Suppressor macrophage (primary cell): Measurements from ENCODE around the gene UNC13A.
A peak's percentile ranks its signal among the peaks of the same experiment; 100 is the strongest.

ENCODE experiments used
- DNase-seq, 4 experiments: peaks; one replicate each; pipeline ENCODE4 v3.0.0-alpha.2; 2020 to 2022

Gene UNC13A

DNA sequence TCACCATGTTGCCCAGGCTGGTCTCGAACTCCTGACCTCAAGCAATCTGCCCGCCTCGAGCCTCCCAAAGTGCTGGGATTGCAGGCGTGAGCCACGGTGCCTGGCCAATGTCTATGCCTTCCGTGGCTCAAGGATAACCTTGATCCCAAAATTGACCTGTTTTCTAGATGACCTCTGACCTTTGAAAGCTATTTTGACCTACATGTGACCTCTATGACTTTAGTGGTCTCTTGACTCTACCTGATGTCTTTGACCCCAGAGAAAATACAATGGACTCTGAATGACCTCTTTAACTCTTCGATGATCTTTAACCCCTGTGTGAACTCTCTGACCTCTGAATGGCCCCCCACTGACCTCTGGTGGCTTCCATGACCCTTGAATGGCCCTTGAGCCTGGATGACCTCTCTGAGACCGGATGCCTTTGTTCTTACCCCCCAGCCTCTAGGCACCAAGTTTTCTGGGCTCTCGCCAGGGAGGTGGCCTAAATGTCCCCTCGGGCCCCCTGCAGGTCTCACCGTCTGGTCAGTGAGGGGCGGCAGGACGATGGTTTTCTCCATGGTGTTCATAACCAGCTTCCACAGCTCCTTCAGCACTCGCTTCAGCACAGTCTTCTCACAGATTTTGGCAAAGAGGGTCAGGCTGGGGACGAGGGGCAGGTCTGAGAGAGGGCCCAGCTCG is 63.7 kb downstream of the UNC13A start:
- DNase-seq: no peak

DNA sequence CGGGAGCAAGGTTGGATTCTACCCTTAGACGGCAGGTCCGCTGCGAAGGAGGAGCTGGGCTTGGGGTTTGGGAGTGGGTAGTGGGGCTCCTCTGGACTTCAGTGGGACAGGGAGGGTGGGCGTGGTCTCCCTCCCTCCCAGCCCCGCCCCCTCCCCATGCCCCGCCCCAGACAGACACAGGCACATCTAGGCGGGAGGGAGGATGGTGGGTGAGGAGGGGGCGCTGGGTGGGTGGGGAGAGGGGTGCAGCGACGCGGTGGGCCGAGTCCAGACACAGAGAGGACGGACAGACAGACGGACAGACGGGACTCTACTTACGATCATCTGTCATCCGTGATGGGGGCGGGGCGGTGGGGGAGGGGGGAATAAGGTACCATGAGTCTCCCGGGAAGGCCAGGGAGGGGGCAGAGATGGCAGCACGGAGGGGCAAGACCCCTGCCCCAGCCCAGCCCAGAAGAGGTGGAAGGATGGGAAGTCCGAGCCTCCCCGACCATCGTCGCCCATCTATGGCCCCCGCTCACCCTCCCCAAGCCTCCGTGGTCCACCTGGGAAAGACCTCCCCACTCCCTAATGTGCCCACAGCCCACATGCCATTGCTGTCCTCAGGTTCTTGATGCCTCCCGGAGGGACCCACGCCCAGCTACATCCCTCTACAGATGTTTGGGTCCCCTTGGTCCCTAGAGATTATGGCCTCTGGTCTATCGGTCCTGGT is 64.8 kb downstream of the UNC13A start:
- DNase-seq: no peak

DNA sequence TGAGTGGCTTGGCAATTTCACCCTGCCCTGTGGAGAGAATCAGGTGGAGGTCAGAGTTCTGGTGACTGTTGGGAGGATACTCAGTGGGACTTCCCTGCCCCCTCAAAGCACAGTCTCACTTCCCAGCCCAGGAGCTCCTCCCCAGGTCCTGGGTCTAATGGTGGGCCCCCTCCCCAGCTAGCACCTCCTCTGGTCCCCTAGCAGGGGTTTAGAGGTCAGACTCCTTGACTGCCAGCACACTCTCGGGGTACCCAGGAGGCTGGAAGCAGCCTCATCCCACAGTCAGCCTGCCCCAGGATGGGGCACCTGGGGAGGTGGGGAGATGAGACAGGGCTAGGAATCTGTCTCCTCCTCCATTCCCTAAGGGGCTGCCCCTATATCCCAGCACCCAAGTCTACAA is 67.5 kb downstream of the UNC13A start:
- no peak for DNase-seq

DNA sequence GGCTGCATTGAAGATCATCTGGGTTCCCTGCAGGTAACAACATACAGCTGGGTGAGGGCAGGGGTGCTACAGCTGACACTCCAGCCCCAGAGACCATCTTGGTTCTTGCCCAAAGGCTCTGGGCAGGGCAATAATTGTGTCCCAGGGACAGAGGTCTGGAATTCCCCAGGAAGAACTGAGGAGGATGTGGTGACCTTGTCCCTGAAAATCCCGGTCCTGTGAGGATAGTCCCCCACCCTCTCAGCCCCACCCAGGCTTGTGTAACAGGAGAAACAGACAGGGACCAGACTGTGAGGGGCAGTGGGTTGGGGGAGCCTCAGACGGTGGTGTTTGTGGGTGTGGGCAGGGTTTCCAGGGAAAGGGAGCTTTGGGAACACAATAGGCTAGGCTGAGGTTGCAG is 69.2 kb downstream of the UNC13A start:
- no peak for DNase-seq

DNA sequence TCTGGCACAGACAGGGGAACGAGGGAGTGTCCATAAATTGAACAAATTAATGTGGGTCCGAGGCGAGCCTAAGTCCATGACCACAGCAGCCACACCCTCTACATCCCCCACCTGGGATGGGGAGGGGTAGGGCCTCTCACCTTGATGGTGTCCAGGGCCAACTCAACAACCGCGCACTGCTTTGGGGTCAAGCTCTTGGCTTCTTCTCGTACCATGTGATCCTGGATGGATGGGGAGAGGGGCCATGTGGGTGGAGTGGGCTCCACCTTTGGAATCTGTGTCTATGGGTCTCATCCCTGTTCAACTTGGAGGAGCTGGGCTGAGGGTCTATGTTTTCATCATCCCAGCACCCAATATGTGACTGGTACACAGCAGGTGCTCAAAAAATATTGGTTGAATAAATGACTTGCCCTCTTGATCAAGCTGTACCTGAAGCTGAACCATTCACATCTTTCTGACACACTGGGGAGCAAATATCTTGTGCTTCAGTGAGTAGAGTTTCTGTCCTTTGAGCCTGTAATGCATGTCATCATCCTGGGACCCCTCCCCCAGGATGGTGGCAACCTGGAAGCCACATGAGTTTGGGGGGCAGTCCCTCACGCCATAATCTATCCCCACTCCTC is 69.8 kb downstream of the UNC13A start:
- DNase-seq: no peak

DNA sequence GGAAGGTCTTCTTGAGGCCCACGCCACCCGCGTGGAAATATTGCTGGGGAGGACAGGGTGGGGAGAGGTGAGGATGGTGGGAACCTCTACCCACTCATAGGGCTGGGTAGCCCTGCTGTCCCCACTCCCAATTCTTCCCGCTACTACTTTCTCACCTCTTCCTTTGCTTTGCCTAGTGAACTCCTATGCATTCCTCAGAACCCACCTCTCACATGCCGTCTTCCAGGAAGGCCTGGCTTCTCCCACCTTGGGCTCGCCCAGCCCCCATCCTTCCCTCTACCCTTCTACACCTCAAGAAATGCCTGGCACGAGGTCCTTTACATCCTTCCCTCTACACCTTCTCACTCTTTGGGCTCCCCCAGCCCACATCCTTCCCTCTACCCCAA is 70.4 kb downstream of the UNC13A start:
- no peak for DNase-seq

DNA sequence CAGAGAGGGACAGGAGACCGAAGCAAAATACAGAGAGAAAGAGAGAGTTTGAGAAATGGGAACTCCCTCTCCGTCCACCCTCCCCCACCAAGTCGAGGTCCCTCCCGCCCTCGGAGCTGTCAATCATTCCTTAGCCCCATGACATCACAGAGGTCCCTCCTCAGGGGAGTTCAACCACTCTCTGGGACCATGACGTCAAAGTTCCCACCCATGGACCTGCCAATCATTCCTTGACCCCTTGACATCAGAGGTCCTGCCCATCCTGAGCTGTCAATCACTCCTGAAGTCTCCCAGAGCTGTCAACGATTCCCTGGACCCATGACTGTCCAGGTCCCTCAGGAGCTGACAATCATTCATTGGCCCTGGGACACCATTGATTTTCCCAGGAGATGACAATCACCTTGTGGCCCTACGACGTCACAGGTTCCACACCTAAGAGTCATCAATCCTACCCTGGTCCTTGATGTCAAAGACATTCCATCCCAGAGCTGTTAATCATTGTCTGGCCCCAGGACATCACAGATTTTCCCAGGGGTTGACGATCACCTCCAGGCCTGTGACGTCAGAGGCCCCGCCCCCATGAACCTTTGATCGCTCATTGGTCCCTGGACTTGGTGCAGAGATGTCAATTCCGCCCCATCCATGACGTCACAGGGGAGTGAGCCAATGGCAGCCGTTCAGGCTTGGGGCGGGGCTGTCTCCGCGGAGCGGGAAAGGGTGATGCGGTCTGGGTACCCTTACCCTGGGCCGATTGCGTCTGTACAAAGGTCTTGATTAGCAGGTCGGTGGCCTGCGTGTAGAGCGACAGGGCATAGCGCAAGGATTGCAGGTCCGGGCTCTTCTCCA is 71.0 kb downstream of the UNC13A start:
- DNase-seq: peak in 3 of 4 experiments; percentile 31 to 42 (median 34)

DNA sequence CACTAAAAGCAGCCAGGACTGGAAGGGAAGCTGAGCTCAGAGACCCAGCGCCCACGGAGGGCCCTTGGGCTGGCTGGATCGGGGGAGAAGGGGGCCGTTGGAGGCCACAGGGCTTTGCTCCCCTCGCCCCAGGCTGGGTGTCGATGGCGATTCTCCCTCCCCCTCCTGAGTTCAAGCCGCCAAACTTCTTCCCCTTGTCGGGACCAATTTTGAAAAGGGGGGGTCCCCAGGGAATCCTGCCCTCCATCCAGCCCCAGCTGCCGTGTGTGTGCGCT is 71.5 kb downstream of the UNC13A start:
- DNase-seq: peak in 1 of 4 experiments; percentile 37

DNA sequence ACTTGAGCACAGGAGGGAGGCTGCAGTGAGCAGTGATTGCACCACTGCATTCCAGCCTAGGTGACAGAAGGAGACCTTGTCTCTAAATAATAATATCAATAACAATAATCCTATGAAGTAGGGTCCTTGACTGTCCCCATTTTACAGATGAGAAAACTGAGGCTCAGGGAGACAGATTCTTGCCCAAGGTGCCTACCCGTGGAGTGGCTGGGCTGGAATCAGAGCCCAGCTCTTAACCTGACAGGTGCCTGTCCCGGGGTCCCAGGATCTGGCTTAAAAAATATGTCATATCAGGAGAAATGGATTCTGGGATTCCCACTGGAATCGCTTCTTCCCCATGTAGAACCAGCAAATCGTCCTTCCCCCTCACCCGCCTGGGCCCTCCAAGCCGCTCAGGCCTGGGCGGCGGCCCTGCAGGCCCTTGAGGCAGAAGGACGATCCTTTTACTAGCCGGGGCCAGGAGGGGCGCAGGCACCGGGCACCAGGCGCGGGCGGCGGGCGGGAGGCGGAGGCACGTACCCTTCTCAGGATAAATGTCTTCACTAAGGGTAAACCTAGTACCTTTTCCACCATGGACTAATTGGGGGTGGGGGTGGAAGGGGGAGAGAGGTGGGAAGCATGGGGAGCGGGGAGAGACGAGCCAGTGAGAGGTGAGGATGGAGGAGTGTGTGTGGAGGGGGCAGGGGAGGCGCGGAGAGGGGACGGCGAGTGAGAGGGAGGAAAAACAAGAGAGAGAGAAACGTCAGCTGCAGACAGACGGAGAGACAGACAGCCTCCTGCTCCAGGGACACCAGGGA is 72.1 kb downstream of the UNC13A start:
- no peak for DNase-seq

DNA sequence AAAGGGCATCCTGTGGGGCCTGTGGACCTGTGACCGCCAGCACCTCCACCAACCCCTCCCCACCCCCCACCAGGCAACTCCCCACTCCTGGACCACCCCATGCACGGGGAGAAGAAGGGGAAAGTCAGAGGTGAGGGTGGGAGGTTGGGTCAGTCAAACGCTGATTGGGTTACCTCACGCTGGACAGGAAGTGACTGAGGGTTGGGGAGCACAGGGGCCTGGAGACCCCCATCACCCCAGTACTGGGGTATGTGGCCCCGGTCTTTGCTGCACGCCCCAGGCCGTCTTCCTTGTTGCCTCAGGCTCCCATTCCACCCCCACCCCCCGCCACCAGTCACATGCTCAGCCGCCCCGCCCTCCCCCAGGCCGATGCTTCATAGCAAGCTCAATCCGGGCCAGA is 73.7 kb downstream of the UNC13A start:
- no peak for DNase-seq

DNA sequence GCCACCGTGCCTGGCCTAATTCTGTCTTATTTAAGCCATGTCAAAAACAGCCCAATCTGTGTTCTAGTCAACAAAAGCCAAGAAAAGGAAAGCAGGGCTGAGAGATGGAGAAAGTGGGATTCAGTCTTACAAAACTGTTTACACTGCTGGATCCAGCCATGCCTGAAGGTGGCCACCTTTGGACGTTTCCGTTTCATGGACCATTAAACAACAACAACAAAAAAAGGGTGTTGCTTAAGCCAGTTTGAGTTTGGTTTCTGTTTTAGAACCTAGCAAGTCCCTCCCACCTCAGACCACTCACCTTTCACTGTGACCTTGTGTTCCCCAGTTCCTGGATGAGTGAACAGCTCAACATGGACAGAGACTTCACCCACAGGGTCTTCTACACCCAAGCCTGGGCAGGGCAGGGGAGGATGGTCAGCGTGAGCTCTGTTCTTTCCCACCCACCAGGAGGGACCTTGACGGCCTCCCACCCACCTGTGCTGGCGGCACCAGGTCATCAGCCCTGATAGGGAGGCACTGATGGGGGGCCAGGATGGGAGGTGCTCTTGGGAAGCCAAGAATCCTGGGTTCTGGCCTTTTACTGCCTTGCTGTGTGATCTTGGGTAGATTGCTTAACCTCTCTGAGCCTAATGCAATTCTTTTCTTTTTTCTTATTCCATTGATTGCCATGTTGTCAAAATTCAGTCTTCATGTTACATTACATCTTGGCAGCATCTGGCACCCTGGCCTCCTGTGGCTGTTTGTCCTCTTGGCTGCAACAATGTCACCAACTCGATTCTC is 76.5 kb downstream of the UNC13A start:
- no peak for DNase-seq

DNA sequence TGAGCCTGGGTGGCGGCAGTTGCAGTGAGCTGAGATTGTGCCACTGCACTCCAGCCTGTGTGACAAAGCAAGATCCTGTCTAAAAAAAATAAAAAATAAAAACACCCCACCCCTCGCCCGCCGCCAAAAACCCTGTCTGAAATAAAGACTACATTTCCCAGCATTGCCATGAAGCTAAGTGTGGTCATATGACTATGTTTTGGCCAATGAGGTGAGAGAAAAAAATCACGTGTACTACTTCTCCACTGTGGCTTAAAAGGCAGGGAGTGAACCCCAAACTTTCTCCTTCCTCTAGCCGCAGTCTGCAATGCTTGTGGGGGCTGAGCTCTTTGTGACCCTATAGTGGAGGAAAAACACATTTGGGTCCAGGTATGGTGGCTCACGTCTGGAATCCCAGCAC is 77.8 kb downstream of the UNC13A start:
- DNase-seq: peak in 3 of 4 experiments; percentile 23 to 55 (median 54)

DNA sequence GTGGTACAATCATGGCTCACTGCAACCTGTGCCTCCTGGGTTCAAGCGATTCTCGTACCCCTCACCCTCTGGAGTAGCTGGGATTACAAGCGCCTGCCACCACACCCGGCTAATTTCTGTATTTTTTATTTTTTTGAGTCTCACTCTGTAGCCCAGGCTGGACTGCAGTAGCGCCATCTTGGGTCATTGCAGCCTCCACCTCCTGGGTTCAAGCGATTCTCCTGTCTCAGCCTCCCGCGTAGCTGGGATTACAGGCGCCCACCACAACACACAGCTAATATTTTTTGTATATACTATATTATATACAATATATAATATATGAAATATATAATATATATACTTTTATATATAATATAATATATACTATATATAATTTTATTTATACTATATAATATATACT is 80.2 kb downstream of the UNC13A start:
- no peak for DNase-seq

DNA sequence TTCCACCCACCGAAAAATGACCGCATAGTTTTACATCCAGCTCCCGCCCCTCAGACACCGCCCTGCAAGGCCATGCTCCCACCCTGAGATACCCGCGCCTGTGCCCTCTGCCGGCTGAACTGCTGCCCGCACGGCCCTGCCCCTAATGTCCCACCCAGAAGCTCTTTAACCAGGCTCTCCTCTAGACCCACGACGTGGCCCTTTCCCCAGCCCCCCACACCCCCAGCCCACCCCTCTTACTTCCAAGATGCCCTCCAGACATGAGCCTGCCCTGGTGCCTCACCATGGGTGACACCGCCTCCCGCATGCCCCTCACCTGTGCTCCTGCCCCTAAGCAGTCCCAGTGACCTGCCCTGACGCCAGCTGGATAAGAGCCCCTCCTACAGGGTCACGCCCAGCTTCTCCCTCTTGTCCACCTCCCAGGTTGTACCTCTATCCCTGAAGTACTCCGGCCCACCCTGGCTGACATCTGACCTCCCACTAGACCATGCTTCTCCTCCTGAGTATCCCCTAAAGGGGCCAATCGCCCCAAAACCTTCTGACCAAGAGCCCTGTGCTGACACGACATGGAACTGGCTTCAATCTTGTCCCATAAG is 81.5 kb downstream of the UNC13A start:
- no peak for DNase-seq

DNA sequence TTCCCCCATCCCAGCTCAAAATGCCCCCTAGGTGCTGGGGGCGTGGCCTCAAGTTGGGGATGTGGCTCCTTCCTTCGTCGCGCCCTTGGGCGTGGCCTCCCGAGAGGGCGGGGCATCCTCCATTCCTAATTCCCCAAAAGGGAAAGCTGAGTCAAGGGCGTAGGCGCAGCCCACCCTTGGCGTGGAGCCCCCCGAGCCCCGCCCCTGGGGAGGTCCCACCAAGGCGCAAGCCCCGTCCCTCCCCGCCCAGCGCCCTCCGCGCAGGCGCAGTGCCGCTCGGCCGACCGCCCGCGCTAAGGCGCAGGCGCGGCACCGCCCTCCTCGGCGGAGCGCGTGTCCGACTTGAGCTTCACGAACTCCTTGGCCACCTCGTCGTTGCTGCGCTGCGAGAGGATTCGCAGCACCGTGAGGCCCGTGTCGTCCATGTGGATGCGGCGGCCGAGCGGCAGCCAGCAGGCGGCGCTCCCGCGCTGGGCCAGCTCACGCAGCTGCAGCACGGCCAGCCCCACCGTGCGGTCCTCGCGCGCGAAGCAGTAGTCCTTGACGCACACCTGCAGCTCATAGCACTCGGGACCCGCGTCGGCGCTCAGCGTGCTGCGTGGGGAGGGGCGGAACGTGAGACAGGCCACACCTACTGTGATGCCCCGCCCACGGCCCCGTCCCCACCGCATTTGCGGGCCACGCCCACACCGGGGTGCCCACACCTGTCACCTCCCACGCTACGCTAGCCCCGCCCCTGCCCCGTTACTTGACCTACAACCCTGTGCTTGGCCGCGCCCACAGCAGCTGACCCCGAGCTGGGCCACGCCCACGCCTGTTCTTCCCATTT is 82.2 kb downstream of the UNC13A start:
- peak; percentile 90 to 96 (median 93) for DNase-seq

DNA sequence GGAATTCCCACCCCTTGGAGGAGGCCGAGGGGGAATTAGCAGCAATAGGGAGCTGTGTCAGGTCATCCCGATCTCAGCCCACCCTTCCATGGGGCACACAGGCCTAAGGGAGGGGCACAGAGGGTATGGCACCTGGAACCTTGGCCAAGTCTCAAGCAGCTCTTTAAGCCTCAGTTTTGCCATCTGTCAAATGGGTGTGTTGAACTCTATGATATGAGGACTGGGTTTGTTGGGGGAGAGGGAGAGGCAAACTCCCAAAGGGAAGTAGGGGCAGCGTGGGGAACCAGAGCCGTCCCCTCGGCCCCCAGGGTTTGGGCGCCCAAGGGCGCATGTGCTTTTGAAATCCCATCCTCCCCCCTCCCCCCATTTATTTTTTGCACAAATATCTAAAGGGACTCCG is 83.0 kb downstream of the UNC13A start:
- no peak for DNase-seq

DNA sequence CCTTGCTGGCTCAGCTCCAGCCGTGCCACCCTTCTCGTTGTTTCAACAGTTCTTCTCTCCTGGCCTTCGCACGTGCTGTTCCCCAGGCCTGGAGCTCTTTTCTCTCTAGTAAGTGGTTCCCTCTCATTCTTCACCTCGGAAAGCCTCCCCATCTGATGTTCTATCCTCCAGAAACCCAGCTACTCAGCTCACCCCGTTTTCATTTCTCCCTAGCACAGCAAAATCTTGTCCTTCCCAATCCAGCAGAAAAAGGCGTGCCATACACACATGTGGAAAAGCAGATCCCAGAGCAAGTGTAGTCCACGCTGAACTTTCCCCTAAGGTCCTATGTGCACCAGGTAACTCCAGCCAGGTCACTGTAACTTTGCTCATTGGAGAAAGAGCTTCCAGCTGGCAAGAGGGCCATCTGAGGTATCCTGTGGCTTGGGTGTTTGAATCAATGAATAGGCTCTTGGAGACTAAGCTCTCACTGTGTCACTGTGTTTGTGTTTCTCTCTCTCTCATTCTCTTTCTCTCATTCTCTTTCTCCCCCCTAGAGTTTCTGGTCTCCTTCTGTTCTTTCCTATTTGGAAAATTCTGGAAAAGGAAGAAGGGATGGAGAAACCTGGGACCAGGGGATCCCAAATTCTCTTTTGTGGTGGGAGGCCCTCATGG is 83.7 kb downstream of the UNC13A start:
- no peak for DNase-seq

DNA sequence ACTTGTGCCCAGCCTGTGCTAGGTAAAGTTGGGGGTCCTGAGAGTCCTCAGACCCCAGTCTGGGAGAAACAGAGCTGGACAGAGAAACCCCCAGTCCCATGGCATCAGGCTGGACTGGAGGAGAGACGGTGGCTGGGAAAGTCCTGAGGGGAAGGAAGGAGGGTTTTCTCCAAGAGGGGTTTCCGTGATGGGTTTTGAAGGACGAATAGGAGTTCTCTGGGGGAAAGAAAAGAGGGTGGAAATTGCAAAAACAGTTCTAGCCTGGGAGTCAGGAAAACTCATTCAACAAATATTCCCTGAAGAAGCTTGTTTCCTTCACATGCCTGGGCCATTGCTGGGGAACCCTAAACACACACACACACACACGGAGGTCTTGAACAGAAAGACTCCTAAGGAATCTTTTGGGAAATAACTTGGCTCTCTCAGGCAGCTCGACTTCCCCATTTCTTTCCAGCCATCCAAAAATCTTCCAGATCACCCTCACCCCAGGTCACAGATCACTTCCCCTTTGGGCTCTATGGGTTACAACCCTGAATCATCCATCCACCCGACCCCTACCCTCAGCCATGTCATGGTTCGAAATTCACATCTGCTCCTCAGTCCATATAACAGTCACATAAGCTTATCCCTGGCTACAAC is 85.2 kb downstream of the UNC13A start:
- peak; percentile 46 to 70 (median 54) for DNase-seq

DNA sequence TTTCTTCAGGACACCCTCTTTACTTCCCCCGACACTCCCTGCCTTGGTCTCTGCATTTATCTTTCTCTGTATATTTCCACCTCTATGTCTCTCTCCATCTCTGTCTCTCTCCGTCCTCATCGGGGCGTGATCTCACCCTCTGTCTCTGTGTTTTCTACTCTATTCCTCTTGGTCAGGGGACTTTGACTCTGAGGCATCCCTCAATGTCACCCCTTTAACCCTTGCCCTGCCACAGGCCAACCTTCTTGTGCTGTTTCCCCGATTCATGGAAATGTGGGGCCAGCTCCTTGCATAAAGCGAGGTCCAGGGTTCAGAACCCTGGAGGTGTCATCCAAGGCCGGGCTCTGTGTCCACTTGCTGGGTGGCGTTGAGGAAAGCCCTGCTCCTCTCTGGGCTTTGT is 85.9 kb downstream of the UNC13A start:
- DNase-seq: no peak
